Chondrocyte (in vitro differentiated cells): ENCODE data around the gene IBA57. TPM values are rescaled to one million over a fixed set of nuclear protein-coding genes. Genes with fewer than 3 reads are reported as not detected.

Source experiments
- DNase-seq: peaks from one replicate; pipeline ENCODE4 v3.0.0; 2021; ENCODE audit warnings: mixed read lengths, low spot score
- H3K27ac Mint-ChIP-seq: one replicate; pipeline ENCODE4 v1.8.0; 2021; ENCODE audit warnings: mild to moderate bottlenecking, moderate library complexity, mixed read lengths; ENCODE audit not compliant: unreplicated experiment
- H3K27me3 Mint-ChIP-seq: 2 replicates; pipeline ENCODE4 v1.8.0; 2021; ENCODE audit warnings: low read depth, mixed read lengths
- H3K36me3 Mint-ChIP-seq: 2 replicates; pipeline ENCODE4 v1.8.0; 2021; ENCODE audit warnings: low read depth, mixed read lengths
- H3K4me1 Mint-ChIP-seq: 2 replicates; pipeline ENCODE4 v1.8.0; 2021; ENCODE audit warnings: low read depth, mild to moderate bottlenecking, mixed read lengths
- H3K4me3 Mint-ChIP-seq: one replicate; pipeline ENCODE4 v1.8.0; 2021; ENCODE audit warnings: mild to moderate bottlenecking, moderate library complexity, mixed read lengths; ENCODE audit not compliant: unreplicated experiment
- H3K9me3 Mint-ChIP-seq: 2 replicates; pipeline ENCODE4 v1.8.0; 2021; ENCODE audit warnings: low read depth, mixed read lengths
- CTCF ChIP-seq: fragments of 200-600 bp; sonication (generic); IDR thresholded peaks from 2 replicates; pipeline ENCODE4 v1.5.0; 2021; ENCODE audit warnings: antibody characterized with exemption, mild to moderate bottlenecking, moderate library complexity
- total RNA-seq: library from RNA; stranded (reverse); gene quantifications from 3 replicates; pipeline ENCODE4 v1.2.1, GENCODE V29; 2021

IBA57 gene
- total RNA-seq, 1 donor from 2014 or later: 5.2 TPM

GRCh38 chr1:228164561-228165371 lies 838 bp upstream of the IBA57 start:
- H3K36me3 Mint-ChIP-seq: no peaks in the 10 kb centered on the region
- H3K9me3 Mint-ChIP-seq: no peaks in the 10 kb centered on the region
- no peak for DNase-seq
- H3K27ac Mint-ChIP-seq: peak overlapping the region; percentile 99
- no peaks in the 10 kb centered on the region for H3K27me3 Mint-ChIP-seq
- peaks cover 27% of the 10 kb centered on the region for H3K4me1 Mint-ChIP-seq
- H3K4me3 Mint-ChIP-seq: peak overlapping the region; percentile 91
- no peak for TF ChIP-seq CTCF

GRCh38 chr1:228166170-228166936 lies 749 bp downstream of the IBA57 start:
- peak; percentile 82 for DNase-seq
- Mint-ChIP-seq H3K4me3 (peak overlapping the region; percentile 69), H3K27me3 (no peaks in the 10 kb centered on the region), H3K4me1 (peaks cover 27% of the 10 kb centered on the region), H3K27ac (peak overlapping the region; percentile 90), H3K9me3 (no peaks in the 10 kb centered on the region), H3K36me3 (no peaks in the 10 kb centered on the region)
- TF ChIP-seq CTCF: peak; percentile 55

- Mint-ChIP-seq H3K36me3 (no peaks in the 10 kb centered on the region), H3K27me3 (no peaks in the 10 kb centered on the region), H3K4me3 (no peak overlapping the region), H3K4me1 (peaks cover 23% of the 10 kb centered on the region), H3K9me3 (no peaks in the 10 kb centered on the region), H3K27ac (no peak overlapping the region)
- DNase-seq: no peak
- TF ChIP-seq CTCF: no peak
Observed at GRCh38 chr1:228168563-228169270, 3.1 kb downstream of the IBA57 start.

- DNase-seq: no peak
- no peak for TF ChIP-seq CTCF
- H3K4me1 Mint-ChIP-seq: peaks cover 19% of the 10 kb centered on the region
- H3K4me3 Mint-ChIP-seq: no peak overlapping the region
- H3K27ac Mint-ChIP-seq: no peak overlapping the region
- H3K9me3 Mint-ChIP-seq: no peaks in the 10 kb centered on the region
- no peaks in the 10 kb centered on the region for H3K27me3 Mint-ChIP-seq
- no peaks in the 10 kb centered on the region for H3K36me3 Mint-ChIP-seq
Observed at GRCh38 chr1:228169345-228169744, 3.7 kb downstream of the IBA57 start.

- H3K36me3 Mint-ChIP-seq: no peaks in the 10 kb centered on the region
- H3K27ac Mint-ChIP-seq: no peak overlapping the region
- no peaks in the 10 kb centered on the region for H3K9me3 Mint-ChIP-seq
- no peaks in the 10 kb centered on the region for H3K27me3 Mint-ChIP-seq
- DNase-seq: no peak
- H3K4me1 Mint-ChIP-seq: peaks cover 11% of the 10 kb centered on the region
- H3K4me3 Mint-ChIP-seq: no peak overlapping the region
- no peak for TF ChIP-seq CTCF
Observed at GRCh38 chr1:228170666-228171065, 5.1 kb downstream of the IBA57 start.
